Common myeloid progenitor, CD34-positive (primary cell): Measurements from ENCODE around the gene OR9A4. TPM values are rescaled to one million over a fixed set of nuclear protein-coding genes. Genes with fewer than 3 reads are reported as not detected.

ENCODE experiments used
- CTCF ChIA-PET: fragments of 350-600 bp; sonication (Branson Sonifier 250); formaldehyde crosslinking; loops from one replicate; lab custom pipeline; 2021; ENCODE audit warnings: antibody characterized with exemption; lab: Charles Lee
- POLR2A ChIA-PET: fragments of 350-600 bp; sonication (Branson Sonifier 250); formaldehyde crosslinking; loops from one replicate; lab custom pipeline; 2021; ENCODE audit warnings: antibody characterized with exemption; lab: Charles Lee
- DNase-seq, 3 donors: peaks; one replicate each; pipeline versions ENCODE4 v3.0.0 to v3.0.0-alpha.2; 2013
- H3K27ac ChIP-seq, 2 experiments: 1 replicate in 1 of 2; 2 replicates in 1 of 2; pipeline ENCODE4 v1.7.0; 2013; ENCODE audit warnings: inconsistent platforms in 2 of 2, low read length in 2 of 2, mild to moderate bottlenecking in 2 of 2, low read depth in 1 of 2, moderate library complexity in 1 of 2; ENCODE audit not compliant: severe bottlenecking in 2 of 2, insufficient read depth in 1 of 2, poor library complexity in 1 of 2
- H3K27me3 ChIP-seq, 5 experiments: replicated peaks in 2 of 5; 1 replicate in 3 of 5; 2 replicates in 2 of 5; pipeline versions ENCODE4 v1.6.1 to v1.7.0; 2013; ENCODE audit warnings: low read length in 4 of 5, mild to moderate bottlenecking in 2 of 5, moderate library complexity in 2 of 5, inconsistent platforms in 1 of 5; ENCODE audit not compliant: insufficient read depth in 5 of 5, control insufficient read depth in 4 of 5
- H3K36me3 ChIP-seq, 4 experiments: 1 replicate in 2 of 4; 2 replicates in 2 of 4; pipeline versions ENCODE4 v1.6.1 to v1.7.0; 2013; ENCODE audit warnings: low read length in 3 of 4, control low read depth in 1 of 4, mild to moderate bottlenecking in 1 of 4; ENCODE audit not compliant: control insufficient read depth in 4 of 4, insufficient read depth in 4 of 4
- H3K4me1 ChIP-seq, 4 experiments: 1 replicate in 3 of 4; 2 replicates in 1 of 4; pipeline versions ENCODE4 v1.6.1 to v1.7.1; 2013; ENCODE audit warnings: low read length in 3 of 4, mild to moderate bottlenecking in 3 of 4, control low read depth in 1 of 4, inconsistent platforms in 1 of 4, moderate library complexity in 1 of 4; ENCODE audit not compliant: control insufficient read depth in 4 of 4, insufficient read depth in 4 of 4; ENCODE audit errors: control extremely low read depth in 1 of 4
- H3K4me3 ChIP-seq, 7 experiments: 1 replicate in 4 of 7; 2 replicates in 3 of 7; pipeline versions ENCODE4 v1.5.1 to v1.7.0; 2013; ENCODE audit warnings: mild to moderate bottlenecking in 7 of 7, low read length in 6 of 7, moderate library complexity in 6 of 7, inconsistent platforms in 2 of 7, low read depth in 2 of 7, control low read depth in 1 of 7; ENCODE audit not compliant: insufficient read depth in 4 of 7, control insufficient read depth in 1 of 7; ENCODE audit errors: extremely low read depth in 1 of 7
- H3K9me3 ChIP-seq, 5 experiments: 1 replicate in 4 of 5; 2 replicates in 1 of 5; pipeline versions ENCODE4 v1.6.1 to v1.7.1; 2013; ENCODE audit warnings: low read length in 4 of 5, mild to moderate bottlenecking in 2 of 5, inconsistent platforms in 1 of 5, low read depth in 1 of 5, moderate library complexity in 1 of 5; ENCODE audit not compliant: control insufficient read depth in 4 of 5, insufficient read depth in 2 of 5; ENCODE audit errors: control extremely low read depth in 1 of 5
- WGBS: methylation state at CpG from one replicate; pipeline ENCODE4 v1.1.5; 2013; ENCODE audit not compliant: insufficient coverage; 5-methylcytosine and 5-hydroxymethylcytosine counted together
- polyA plus RNA-seq: library from polyadenylated mRNA; unstranded; fragments of 120-200 nt; gene quantifications from one replicate; pipeline ENCODE4 v1.2.1, GENCODE V29; 2013

Gene OR9A4, protein sequence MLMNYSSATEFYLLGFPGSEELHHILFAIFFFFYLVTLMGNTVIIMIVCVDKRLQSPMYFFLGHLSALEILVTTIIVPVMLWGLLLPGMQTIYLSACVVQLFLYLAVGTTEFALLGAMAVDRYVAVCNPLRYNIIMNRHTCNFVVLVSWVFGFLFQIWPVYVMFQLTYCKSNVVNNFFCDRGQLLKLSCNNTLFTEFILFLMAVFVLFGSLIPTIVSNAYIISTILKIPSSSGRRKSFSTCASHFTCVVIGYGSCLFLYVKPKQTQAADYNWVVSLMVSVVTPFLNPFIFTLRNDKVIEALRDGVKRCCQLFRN
- not detected for polyA plus RNA-seq

DNA sequence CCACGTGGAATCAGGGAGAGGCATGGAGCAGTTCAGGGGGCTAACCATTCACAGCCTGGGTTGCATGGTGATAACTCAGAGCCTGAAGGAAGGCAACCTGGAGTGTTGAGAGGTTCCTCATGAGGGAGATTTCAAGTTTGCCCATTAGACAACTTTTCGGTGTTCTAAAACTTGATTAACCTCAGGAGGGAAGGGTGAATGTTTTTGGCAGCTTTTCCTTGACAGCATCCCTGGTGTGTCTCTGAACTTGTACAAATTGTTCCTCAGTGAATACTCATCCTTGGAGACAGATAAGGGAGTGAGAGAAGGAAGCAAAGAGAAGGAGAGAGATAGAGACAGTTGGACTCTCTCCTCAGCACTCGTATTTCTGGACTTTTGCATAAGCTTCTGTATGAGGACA is at the start of gene OR9A4:
TSS of gene OR9A4 (plus strand) at position 301 of the 400 bp plus-strand sequence. CDS start 2,477 bp downstream, outside the sequence.
- POLR2A ChIA-PET: no interaction called here
- 93% methylated on average over 3 of the region's 3 CpGs for WGBS
- peaks cover 0 to 29% (median 12%) of the 10 kb centered on the region in 4 experiments for H3K4me1 ChIP-seq

DNA sequence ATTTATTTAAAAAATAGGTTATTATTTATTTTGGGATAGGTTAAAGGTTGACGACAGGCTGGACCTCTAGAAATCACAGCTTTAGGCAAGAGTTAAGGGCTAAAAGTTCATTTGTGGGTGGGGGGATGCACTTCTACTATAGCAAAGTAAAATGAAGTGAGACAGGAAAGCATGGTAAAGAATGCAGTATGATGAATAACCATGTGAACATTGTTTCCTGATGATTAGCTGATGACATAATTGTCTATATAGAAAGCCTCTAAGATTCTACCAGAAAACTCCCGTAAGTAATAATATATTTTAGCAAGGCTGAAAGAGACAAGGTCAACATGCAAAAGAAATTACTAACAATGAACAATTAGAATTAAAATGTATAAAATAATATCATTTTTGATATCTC is 49.2 kb upstream of the OR9A4 start:
- Histone ChIP-seq H3K4me3 (no peak overlapping the region), H3K36me3 (no peaks in the 10 kb centered on the region), H3K9me3 (peaks cover 0 to 3% (median 0%) of the 10 kb centered on the region in 5 experiments), H3K27ac (no peak overlapping the region), H3K4me1 (peaks cover 3 to 11% (median 5%) of the 10 kb centered on the region in 4 experiments), H3K27me3 (no peaks in the 10 kb centered on the region)
- ChIA-PET POLR2A (no interaction called here), CTCF (interaction anchor here (0.8 kb wide), 1 partner anchor 111 kb away, joined by 3 read pairs; no protein-coding TSS in a partner anchor)
- 100% methylated on average over 1 of the region's 2 CpGs for WGBS
- DNase-seq: no peak

More for the DNA sequence above, at the start of gene OR9A4:
- no peak for DNase-seq
- no peaks in the 10 kb centered on the region for H3K36me3 ChIP-seq
- CTCF ChIA-PET: no interaction called here
- no peaks in the 10 kb centered on the region for H3K27me3 ChIP-seq
- no peaks in the 10 kb centered on the region for H3K9me3 ChIP-seq
- no peak within 1 kb of the TSS for H3K4me3 ChIP-seq
- no peak within 1 kb of the TSS for H3K27ac ChIP-seq

DNA sequence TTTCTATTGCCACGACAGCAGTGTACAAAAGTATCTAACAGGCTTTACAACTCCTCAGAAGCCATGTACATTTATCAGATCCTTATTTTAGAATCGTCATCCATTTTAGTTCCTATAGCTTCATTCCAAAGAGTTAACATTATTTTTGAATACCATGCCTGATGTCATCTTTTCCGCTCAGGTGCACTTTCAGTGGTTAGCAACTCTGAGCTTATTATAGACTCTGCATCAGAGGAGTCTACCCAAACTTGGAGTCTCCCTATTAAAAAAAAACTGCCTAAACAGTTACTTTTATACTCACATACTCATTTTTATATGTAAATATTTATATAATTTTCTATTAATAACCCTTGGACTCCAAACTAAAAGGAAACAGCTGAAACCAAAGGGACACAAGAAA is 43.3 kb upstream of the OR9A4 start:
- no peaks in the 10 kb centered on the region for H3K36me3 ChIP-seq
- H3K4me3 ChIP-seq: no peak overlapping the region
- H3K27me3 ChIP-seq: no peaks in the 10 kb centered on the region
- no peak overlapping the region for H3K27ac ChIP-seq
- 93% methylated on average over 3 of the region's 3 CpGs for WGBS
- H3K4me1 ChIP-seq: no peaks in the 10 kb centered on the region
- peaks cover 0 to 3% (median 0%) of the 10 kb centered on the region in 5 experiments for H3K9me3 ChIP-seq
- POLR2A ChIA-PET: no interaction called here
- CTCF ChIA-PET: no interaction called here
- no peak for DNase-seq

DNA sequence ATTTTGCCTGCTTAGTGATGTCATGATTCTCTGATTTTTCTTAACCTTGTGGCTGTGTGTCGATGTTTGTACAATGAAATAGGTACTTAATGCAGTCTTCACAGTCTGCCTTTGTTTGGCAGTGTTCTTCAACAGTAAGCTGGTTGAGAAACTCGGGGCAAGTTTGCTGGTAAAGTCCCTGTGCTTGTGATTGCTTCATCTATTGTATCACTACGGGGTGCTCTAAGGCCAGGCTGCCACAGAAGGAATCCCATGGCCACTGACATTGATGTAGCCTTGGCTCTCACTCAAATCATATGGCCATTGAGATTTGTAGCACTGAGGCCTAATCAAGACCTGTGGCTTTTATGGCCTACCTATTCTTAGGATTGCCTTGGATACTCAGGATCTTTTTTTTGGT is 41.4 kb upstream of the OR9A4 start:
- H3K9me3 ChIP-seq: peaks cover 0 to 7% (median 0%) of the 10 kb centered on the region in 5 experiments
- H3K4me3 ChIP-seq: no peak overlapping the region
- no peak for DNase-seq
- POLR2A ChIA-PET: no interaction called here
- 94% methylated on average over 3 of the region's 3 CpGs for WGBS
- no peak overlapping the region for H3K27ac ChIP-seq
- H3K4me1 ChIP-seq: no peaks in the 10 kb centered on the region
- no peaks in the 10 kb centered on the region for H3K27me3 ChIP-seq
- H3K36me3 ChIP-seq: no peaks in the 10 kb centered on the region
- CTCF ChIA-PET: no interaction called here

DNA sequence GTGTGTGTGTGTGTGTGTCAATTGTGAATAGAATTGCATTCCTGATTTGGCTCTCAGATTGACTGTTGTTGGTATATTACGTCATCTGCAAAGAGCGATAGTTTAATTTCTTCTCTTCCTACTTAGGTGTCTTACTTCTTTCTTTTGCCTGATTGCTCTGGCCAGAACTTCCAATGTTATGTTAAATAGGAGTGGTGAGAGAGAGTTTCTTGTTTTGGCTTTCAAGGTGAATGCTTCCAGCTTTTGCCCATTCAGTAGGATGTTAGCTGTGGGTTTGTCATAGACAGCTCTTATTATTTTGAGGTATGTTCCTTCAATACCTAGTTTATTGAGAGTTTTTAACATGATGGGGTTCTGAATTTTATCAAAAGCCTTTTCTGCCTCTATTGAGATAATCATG is 40.7 kb upstream of the OR9A4 start:
- WGBS: 100% methylated on average over 2 of the region's 2 CpGs
- no peaks in the 10 kb centered on the region for H3K27me3 ChIP-seq
- no peak overlapping the region for H3K4me3 ChIP-seq
- peaks cover 0 to 7% (median 0%) of the 10 kb centered on the region in 5 experiments for H3K9me3 ChIP-seq
- ChIA-PET POLR2A (no interaction called here), CTCF (no interaction called here)
- H3K27ac ChIP-seq: no peak overlapping the region
- H3K4me1 ChIP-seq: no peaks in the 10 kb centered on the region
- H3K36me3 ChIP-seq: no peaks in the 10 kb centered on the region
- no peak for DNase-seq

DNA sequence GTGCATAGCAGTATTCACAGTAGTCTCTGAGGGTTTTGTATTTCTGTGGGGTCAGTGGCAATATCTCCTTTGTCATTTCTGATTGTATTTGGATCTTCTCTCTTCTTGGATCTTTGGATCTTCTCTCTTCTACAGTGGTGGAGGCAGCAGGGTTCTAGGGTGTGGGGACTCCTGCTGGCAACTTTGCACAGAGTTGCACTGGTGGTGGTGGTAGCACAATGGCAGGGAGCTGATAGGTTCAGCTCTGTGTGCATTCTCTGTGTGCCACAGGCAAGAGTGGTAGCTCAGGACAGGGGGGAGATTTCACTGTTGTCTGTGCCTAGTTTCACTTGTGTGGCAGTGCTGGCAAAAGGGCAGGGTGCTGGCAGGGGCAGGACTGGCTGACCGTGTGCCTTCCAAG is 39.8 kb upstream of the OR9A4 start:
- ChIA-PET CTCF (no interaction called here), POLR2A (no interaction called here)
- WGBS: 90% methylated on average over 1 of the region's 1 CpG
- H3K4me1 ChIP-seq: no peaks in the 10 kb centered on the region
- peaks cover 0 to 7% (median 0%) of the 10 kb centered on the region in 5 experiments for H3K9me3 ChIP-seq
- no peak overlapping the region for H3K4me3 ChIP-seq
- no peak for DNase-seq
- H3K27ac ChIP-seq: no peak overlapping the region
- no peaks in the 10 kb centered on the region for H3K36me3 ChIP-seq
- no peaks in the 10 kb centered on the region for H3K27me3 ChIP-seq

DNA sequence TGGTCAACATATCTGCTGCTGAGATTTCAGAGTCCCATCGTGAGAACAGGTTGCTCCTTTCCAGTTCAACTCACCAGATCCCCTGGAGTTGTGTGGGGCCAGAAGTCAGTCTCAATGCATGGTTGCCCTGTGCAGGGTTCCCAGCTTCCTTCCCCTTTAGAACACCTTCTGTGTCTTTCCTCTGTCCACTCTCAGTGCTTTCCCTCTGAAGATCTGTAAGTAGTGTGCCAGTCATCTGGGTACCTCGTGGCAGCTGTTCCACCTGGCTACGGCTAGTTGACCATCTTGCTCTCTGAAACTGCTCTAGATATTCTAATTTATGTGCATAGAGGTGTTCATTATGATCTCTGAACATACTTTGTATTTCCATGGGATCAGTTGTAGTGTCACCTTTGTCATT is 38.8 kb upstream of the OR9A4 start:
- CTCF ChIA-PET: no interaction called here
- H3K27me3 ChIP-seq: no peaks in the 10 kb centered on the region
- 93% methylated on average over 3 of the region's 3 CpGs for WGBS

More for the DNA sequence above, 38.8 kb upstream of the OR9A4 start:
- no peak overlapping the region for H3K27ac ChIP-seq
- POLR2A ChIA-PET: no interaction called here
- H3K9me3 ChIP-seq: peaks cover 0 to 7% (median 0%) of the 10 kb centered on the region in 5 experiments
- no peaks in the 10 kb centered on the region for H3K4me1 ChIP-seq
- no peak for DNase-seq
- no peak overlapping the region for H3K4me3 ChIP-seq
- H3K36me3 ChIP-seq: no peaks in the 10 kb centered on the region
